ENCODE data around the gene HMGCS2. TPM values are rescaled to one million over a fixed set of nuclear protein-coding genes. Genes with fewer than 3 reads are reported as not detected.

Gene HMGCS2
- total RNA-seq, 2 experiments from 2014 or later = not detected

DNA sequence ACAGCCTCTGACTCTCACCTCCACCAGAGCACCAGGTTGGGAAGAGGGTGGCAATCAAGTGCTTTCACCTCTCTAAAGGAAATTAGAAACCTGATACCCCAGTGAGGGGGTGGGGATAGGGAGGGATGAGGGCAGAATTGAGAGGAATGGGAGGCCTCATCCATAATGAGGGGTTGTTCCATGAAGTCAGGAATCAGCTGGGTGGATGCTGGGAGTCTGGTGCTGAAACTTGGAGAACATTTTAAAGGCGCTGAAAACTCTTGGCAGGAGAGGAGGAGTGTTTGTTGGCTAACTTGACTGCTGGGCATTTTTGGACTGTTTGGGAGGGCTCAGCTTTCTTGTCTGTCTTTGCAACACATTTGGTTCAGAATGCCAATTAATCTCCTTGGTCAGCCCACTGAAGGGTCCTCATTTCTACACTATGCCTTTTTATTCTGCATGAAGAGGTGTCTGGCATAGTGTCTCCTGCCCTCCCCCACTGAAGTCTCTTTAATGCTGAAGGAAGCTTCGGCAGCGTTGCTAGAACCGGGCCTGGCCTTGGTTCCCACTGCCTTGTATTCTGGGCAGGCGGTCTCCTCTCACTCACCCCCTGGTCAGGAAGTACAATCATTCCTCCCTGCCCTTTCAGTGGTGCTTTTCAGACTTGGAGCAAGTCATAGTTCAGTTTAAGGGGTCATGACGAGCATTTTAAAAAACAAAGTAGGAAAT is 54.8 kb downstream of the HMGCS2 start:
- H3K4me1 ChIP-seq (ENCODE audit: insufficient read depth, low read length, poor library complexity, severe bottlenecking) = peaks cover 29% of the 10 kb centered on the region
- ChIA-PET CTCF (ENCODE audit: unreplicated experiment) (no interaction called here), POLR2A (interaction anchor here (0.9 to 1.9 kb wide), 2 partner anchors 10 to 573 kb away, joined by 3 to 6 read pairs; partner anchors contain the start of gene WARS2)
- H3K4me3 ChIP-seq (ENCODE audit: low read depth, low read length, poor library complexity, severe bottlenecking) = peak overlapping the region; percentile 90
- no peak overlapping the region; the same call in 1 of the 2 replicates for H2AFZ ChIP-seq (ENCODE audit: low read length)
- H3K27ac ChIP-seq (ENCODE audit: low read depth, low read length, poor library complexity, severe bottlenecking) = peak overlapping the region; percentile 66
- no peak for TF ChIP-seq EZH2phosphoT487 (IDR thresholded peaks at IDR 0.05; ENCODE audit: borderline replicate concordance, low read depth, low read length)
- TF ChIP-seq, protein P1, sequence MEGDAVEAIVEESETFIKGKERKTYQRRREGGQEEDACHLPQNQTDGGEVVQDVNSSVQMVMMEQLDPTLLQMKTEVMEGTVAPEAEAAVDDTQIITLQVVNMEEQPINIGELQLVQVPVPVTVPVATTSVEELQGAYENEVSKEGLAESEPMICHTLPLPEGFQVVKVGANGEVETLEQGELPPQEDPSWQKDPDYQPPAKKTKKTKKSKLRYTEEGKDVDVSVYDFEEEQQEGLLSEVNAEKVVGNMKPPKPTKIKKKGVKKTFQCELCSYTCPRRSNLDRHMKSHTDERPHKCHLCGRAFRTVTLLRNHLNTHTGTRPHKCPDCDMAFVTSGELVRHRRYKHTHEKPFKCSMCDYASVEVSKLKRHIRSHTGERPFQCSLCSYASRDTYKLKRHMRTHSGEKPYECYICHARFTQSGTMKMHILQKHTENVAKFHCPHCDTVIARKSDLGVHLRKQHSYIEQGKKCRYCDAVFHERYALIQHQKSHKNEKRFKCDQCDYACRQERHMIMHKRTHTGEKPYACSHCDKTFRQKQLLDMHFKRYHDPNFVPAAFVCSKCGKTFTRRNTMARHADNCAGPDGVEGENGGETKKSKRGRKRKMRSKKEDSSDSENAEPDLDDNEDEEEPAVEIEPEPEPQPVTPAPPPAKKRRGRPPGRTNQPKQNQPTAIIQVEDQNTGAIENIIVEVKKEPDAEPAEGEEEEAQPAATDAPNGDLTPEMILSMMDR (conservative IDR thresholded peaks at IDR 0.05; ENCODE audit: low read length) = no peak
- peaks cover 66% of the 10 kb centered on the region for H3K79me2 ChIP-seq (ENCODE audit: insufficient read depth, low read depth, low read length)
- intact Hi-C loops (cut with micrococcal nuclease; ENCODE audit: unreplicated experiment) = loop anchor here (10.0 kb wide), 1 partner anchor 569 kb away; the partner anchor contains the start of gene WARS2
- no peak for DNase-seq (ENCODE audit: low spot score)
- H3K9me2 ChIP-seq (ENCODE audit: insufficient read depth, low read length) = no peaks in the 10 kb centered on the region
- H3K36me3 ChIP-seq (ENCODE audit: insufficient read depth, low read length) = peaks cover 37% of the 10 kb centered on the region
- peak overlapping the region; percentile 74 for H3K4me2 ChIP-seq (ENCODE audit: low read length)
- H4K20me1 ChIP-seq (ENCODE audit: insufficient read depth, low read length) = peaks cover 29% of the 10 kb centered on the region
- BruUV-seq (replicated peaks) = no TSS peak
- H3K9me3 ChIP-seq (ENCODE audit: low read length) = no peaks in the 10 kb centered on the region

DNA sequence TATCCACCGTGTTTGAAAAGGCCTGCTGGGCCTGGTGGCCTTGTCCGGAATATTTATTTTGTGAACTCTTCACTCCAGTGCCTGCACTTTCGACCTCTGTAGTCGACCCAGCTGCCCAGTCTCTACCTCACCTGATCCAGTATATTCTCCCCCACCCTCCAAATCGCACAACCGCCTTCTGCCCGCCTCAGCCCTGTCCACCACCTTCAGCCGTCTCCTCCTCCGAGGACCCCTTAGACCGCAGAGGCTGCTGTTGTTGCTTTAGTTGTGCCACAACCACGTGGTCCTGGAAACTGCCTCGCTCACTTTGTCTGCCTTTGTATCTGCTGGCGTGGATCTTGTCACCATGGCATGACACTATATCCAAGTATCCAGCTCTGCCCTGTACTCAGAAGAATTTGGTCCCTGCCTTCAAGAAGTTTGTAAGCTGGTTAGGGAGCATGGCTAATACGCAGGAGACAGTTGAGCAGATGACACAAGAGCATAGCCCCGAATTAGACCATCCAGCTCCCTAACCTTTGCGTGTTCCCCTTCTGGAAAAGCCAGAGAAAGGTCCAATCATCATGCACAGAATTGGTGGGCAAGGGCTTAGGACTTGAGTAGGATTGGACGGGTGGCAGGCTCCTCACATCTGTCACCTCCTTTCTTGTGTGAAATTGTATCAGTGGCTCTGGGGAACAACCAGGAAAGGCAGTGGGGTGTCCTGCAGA is 55.5 kb downstream of the HMGCS2 start:
- TF ChIP-seq, protein P1 (conservative IDR thresholded peaks at IDR 0.05; ENCODE audit: low read length) = no peak
- TF ChIP-seq EZH2phosphoT487 (IDR thresholded peaks at IDR 0.05; ENCODE audit: borderline replicate concordance, low read depth, low read length) = no peak
- Histone ChIP-seq H4K20me1 (ENCODE audit: insufficient read depth, low read length) (peaks cover 24% of the 10 kb centered on the region), H2AFZ (ENCODE audit: low read length) (peak overlapping the region; percentile 54; the same call in 1 of the 2 replicates), H3K9me3 (ENCODE audit: low read length) (no peaks in the 10 kb centered on the region), H3K79me2 (ENCODE audit: insufficient read depth, low read depth, low read length) (peaks cover 59% of the 10 kb centered on the region), H3K4me2 (ENCODE audit: low read length) (peak overlapping the region; percentile 74), H3K4me1 (ENCODE audit: insufficient read depth, low read length, poor library complexity, severe bottlenecking) (peaks cover 29% of the 10 kb centered on the region), H3K4me3 (ENCODE audit: low read depth, low read length, poor library complexity, severe bottlenecking) (peak overlapping the region; percentile 90), H3K9me2 (ENCODE audit: insufficient read depth, low read length) (no peaks in the 10 kb centered on the region), H3K36me3 (ENCODE audit: insufficient read depth, low read length) (peaks cover 37% of the 10 kb centered on the region), H3K27ac (ENCODE audit: low read depth, low read length, poor library complexity, severe bottlenecking) (peak overlapping the region; percentile 66)
- TSS peak; percentile 58 for BruUV-seq (replicated peaks)
- POLR2A ChIA-PET = interaction anchor here (0.9 to 1.9 kb wide), 3 partner anchors 11 to 573 kb away, joined by 3 to 6 read pairs (median 4); partner anchors contain the start of gene WARS2
- CTCF ChIA-PET (ENCODE audit: unreplicated experiment) = no interaction called here
- intact Hi-C loops (cut with micrococcal nuclease; ENCODE audit: unreplicated experiment) = loop anchor here (10.0 kb wide), 1 partner anchor 568 kb away; the partner anchor contains the start of gene WARS2
- DNase-seq (ENCODE audit: low spot score) = peak; percentile 50

All from OCI-LY7 (cell line).